Large intestine (tissue), 3 donors: ENCODE results near the gene PLA2G2D. TPM values are rescaled to one million over a fixed set of nuclear protein-coding genes. Genes with fewer than 3 reads are reported as not detected.

ENCODE experiments used
- DNase-seq, 2 donors: peaks; one replicate each; pipeline versions ENCODE4 v3.0.0 to v3.0.0-alpha.2; 2013
- H3K27ac ChIP-seq: one replicate; pipeline ENCODE4 v1.5.1; 2013; ENCODE audit warnings: low read length
- H3K27me3 ChIP-seq: 2 replicates; pipeline ENCODE4 v1.6.1; 2013; ENCODE audit warnings: low read length; ENCODE audit not compliant: control insufficient read depth, insufficient read depth
- H3K36me3 ChIP-seq: 2 replicates; pipeline ENCODE4 v1.6.1; 2013; ENCODE audit warnings: low read length; ENCODE audit not compliant: control insufficient read depth, insufficient read depth
- H3K4me1 ChIP-seq: one replicate; pipeline ENCODE4 v1.6.1; 2013; ENCODE audit warnings: low read length; ENCODE audit not compliant: control insufficient read depth, insufficient read depth
- H3K4me3 ChIP-seq: one replicate; pipeline ENCODE4 v1.5.1; 2013; ENCODE audit warnings: low read length
- H3K9me3 ChIP-seq: one replicate; pipeline ENCODE4 v1.6.1; 2013; ENCODE audit warnings: mild to moderate bottlenecking, low read depth, low read length, moderate library complexity; ENCODE audit not compliant: control insufficient read depth
- WGBS: methylation state at CpG from one replicate; pipeline ENCODE4 v1.1.5; 2013; ENCODE audit warnings: low lambda C conversion rate; ENCODE audit not compliant: insufficient coverage; 5-methylcytosine and 5-hydroxymethylcytosine counted together
- polyA plus RNA-seq: library from polyadenylated mRNA; unstranded; fragments of 120-200 nt; gene quantifications from one replicate; pipeline ENCODE4 v1.2.1, GENCODE V29; 2013

PLA2G2D gene
- polyA plus RNA-seq, 1 donor, result 0.18 TPM

DNA sequence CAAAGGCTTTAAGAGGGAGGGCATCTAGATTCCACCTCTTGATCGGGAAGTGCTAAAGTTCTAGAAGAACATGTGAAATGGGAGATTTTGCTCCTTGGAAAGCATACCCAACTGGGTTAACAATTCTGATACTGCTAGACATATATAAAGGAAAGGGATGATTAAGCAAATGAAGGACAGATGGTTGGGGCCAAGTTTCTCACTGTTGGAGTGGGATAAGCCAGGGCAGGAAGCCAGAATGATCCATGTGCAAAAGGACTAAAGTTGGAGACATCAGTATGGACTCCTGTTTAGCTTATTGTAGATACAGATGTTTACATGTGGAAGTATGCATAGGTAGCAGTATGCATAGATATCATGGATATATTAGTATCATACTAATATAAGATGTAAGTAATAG lies 32.5 kb downstream of the PLA2G2D start:
- 100% methylated on average over 1 of the region's 1 CpG for WGBS

DNA sequence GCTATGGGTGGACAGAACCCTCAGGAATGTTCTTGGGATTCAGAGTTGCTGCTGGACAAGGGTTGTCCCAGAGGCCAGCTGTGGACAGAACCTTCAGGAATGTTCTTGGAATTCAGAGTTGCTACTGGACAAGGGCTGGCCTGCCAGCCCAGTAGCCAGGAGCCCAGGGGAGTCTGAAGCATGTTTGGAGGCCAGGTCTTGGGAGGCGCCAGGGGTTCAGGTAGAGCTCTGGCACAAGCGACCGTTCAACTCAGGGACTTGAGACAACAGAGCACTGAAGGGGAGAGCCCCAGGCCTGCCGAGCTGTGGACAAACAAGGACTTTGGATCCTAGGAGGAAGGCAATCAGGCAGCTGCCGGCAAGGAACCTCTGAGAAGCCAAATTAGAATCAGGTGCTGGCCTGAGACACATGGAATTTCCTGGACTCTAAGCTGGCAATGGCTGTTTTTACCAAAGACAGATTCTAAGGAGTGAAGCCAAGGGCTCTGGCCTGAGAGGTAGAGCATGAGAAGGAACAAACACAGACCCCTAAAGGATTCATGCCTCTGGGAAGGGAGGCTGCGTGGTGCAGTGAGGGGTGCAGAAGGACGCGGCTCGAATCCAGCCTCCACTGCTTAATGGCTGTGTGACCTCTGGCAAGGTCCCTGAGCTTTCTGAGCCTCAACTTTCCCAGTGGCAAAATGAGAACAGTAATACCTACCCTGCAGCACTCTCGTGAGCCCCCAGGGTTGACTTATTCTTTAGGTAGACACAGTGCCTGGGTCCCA lies 36.0 kb downstream of the PLA2G2D start:
- peaks cover 7% of the 10 kb centered on the region for H3K9me3 ChIP-seq
- H3K4me1 ChIP-seq, result peaks cover 5% of the 10 kb centered on the region
- no peaks in the 10 kb centered on the region for H3K36me3 ChIP-seq
- no CpG with 5 or more reads among the region's 10 CpGs for WGBS
- H3K4me3 ChIP-seq, result no peak overlapping the region
- no peak for DNase-seq
- no peak overlapping the region for H3K27ac ChIP-seq
- no peaks in the 10 kb centered on the region for H3K27me3 ChIP-seq

More for the DNA sequence above, 32.5 kb downstream of the PLA2G2D start:
- H3K27me3 ChIP-seq, result no peaks in the 10 kb centered on the region
- DNase-seq, result no peak
- H3K4me1 ChIP-seq, result peaks cover 5% of the 10 kb centered on the region
- H3K4me3 ChIP-seq, result no peak overlapping the region
- no peak overlapping the region for H3K27ac ChIP-seq
- H3K36me3 ChIP-seq, result no peaks in the 10 kb centered on the region
- peaks cover 7% of the 10 kb centered on the region for H3K9me3 ChIP-seq

DNA sequence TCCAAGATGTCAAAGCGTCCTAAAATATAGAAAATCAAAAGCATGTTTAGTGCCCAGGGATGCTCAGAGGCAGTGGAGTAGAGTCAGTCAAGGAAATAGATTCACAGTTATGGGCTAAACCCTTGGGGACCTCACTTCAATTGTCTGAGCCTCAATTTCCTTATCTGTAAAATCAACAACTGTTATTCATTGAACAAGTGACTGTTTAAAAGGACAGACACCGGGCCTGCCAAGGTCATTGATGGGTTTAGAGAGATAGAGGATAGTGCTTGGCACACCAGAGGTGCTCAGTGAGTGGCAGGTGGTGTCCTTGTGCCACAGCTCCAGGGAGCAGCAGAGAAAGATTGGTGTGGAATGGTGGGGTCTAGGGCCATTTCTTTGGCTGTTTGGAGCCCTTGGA lies 36.6 kb downstream of the PLA2G2D start:
- Histone ChIP-seq H3K27me3 (peaks cover 2% of the 10 kb centered on the region), H3K36me3 (no peaks in the 10 kb centered on the region), H3K4me3 (no peak overlapping the region), H3K9me3 (peaks cover 7% of the 10 kb centered on the region), H3K4me1 (peaks cover 5% of the 10 kb centered on the region), H3K27ac (no peak overlapping the region)
- WGBS, result 40% methylated on average over 1 of the region's 2 CpGs
- no peak for DNase-seq

DNA sequence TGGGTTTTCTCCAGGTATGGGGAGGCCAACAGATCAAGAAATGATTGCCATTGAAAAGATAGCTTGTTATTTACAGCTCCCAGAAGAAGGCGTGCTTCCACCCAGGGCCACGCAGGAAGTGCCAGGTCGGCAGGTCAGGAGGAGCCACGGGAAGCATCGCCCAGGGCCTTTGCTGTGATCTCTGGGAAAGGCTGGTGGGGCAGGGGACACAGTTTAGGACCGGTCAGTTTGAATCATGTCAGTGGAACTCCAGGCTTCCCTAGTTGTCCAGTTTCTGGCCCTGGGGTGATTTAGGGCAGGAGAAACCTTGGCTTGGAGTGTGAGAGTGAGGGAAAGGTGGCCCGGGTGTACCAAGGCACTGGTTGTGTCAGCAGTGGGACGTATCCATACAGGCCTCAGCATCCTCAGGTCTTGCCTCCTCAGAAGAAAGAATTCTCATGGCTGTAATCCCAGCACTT lies 38.0 kb downstream of the PLA2G2D start:
- no peak for DNase-seq
- no peak overlapping the region for H3K4me3 ChIP-seq
- no peak overlapping the region for H3K27ac ChIP-seq
- peaks cover 5% of the 10 kb centered on the region for H3K4me1 ChIP-seq
- peaks cover 2% of the 10 kb centered on the region for H3K27me3 ChIP-seq
- peaks cover 7% of the 10 kb centered on the region for H3K9me3 ChIP-seq
- H3K36me3 ChIP-seq, result no peaks in the 10 kb centered on the region
- no CpG with 5 or more reads among the region's 8 CpGs for WGBS

DNA sequence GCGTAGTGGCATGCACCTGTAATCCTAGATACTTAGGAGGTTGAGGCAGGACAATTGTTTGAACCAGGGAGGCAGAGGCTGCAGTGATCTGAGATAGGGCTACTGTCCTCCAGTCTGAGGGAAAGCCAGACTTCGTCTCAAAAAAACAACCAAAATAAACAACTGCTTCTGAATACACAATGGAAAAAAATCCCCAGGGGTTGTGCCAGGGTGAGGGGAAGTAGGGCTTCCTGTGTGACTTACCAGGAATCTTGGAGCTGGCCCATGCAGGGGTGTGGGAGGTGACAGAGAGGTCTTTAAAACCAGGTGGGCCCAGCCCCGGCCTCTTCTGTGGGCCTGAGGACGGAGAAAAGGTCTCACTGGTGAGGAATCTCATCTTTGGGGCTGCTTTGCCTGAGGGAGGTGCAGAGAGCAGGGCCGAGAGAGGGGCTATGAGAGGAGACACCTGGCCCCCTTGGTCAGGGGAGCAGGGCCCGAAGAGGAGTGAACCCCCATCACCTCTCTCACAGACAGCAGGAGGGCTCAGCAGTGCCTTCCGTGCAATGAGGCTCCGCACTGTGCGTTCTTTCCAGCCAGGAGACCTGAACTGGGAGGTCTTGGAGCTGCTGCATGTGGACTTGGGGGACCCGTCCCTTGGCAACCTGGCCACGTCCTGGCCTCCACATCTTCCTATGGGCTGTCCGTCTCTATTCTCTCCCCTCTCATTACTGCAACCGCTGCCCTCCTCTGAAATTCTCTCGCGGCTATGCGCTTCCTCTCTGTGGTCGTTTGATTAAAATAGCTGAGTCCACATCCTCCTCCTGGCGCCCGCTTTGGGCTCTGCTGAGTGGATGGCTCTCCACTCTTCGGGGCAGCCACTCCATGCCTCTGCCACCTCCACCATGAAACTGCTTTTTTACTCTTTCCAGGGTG lies 38.6 kb downstream of the PLA2G2D start:
- Histone ChIP-seq H3K9me3 (peaks cover 7% of the 10 kb centered on the region), H3K4me3 (no peak overlapping the region), H3K27ac (no peak overlapping the region), H3K4me1 (peaks cover 5% of the 10 kb centered on the region), H3K27me3 (peaks cover 2% of the 10 kb centered on the region), H3K36me3 (no peaks in the 10 kb centered on the region)
- no peak for DNase-seq
- WGBS, result 80% methylated on average over 1 of the region's 20 CpGs

DNA sequence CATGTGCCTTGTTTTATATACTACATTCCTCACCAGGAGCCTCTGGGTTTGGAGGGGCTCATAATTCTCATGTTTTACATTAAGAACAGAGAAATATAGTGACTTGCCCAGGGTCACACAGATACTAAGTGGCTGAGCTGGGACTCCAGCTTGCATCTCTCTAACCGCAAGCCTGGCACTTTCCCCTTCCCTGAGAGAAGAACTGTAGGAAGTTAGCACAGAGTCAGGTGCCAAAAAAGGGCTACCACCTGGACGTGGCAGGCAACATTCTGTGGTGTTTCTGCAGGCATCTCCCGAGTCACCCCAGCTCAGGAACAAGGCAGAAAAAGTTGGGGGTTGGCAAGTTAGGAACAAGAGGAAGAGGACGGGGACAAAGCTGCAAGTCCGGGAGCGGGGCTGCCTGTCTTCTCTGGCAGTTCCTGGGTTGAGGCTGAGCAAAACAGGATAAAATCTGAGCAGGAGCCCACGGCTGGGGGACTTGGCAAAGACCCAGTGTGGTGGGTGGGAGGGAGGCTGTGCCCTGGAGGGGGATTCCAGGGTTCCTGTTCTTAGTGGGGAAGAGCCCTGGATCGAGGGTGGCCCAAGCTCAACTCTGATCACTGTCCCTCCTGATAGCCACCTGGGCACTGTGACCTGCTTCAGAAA lies 39.6 kb downstream of the PLA2G2D start:
- H3K4me3 ChIP-seq, result no peak overlapping the region

DNA sequence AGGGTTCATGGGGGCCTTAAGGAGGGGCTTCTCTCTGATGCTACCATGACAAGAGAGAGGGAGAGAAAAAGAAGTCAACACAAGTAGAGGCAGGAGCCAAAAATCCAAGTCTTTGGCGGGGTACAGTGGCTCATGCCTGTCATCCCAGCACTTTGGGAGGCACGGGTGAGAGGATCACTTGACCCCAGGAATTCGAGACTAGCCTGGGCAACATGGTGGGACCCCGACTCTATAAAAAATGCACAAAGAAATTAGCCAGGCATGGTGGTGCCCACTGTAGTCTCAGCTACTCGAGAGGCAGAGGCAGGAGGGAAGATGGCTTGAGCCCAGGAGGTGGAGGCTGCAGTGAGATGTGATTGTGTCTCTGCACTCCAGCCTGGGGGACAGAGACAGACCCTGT lies 40.6 kb downstream of the PLA2G2D start:
- no peak for DNase-seq
- Histone ChIP-seq H3K36me3 (no peaks in the 10 kb centered on the region), H3K27me3 (peaks cover 2% of the 10 kb centered on the region), H3K9me3 (peaks cover 7% of the 10 kb centered on the region), H3K27ac (no peak overlapping the region), H3K4me1 (peaks cover 5% of the 10 kb centered on the region), H3K4me3 (no peak overlapping the region)
- 83% methylated on average over 1 of the region's 5 CpGs for WGBS

More for the DNA sequence above, 39.6 kb downstream of the PLA2G2D start:
- no peak for DNase-seq
- no CpG with 5 or more reads among the region's 8 CpGs for WGBS
- peaks cover 5% of the 10 kb centered on the region for H3K4me1 ChIP-seq
- H3K27me3 ChIP-seq, result peaks cover 2% of the 10 kb centered on the region
- H3K27ac ChIP-seq, result no peak overlapping the region
- H3K9me3 ChIP-seq, result peaks cover 7% of the 10 kb centered on the region
- no peaks in the 10 kb centered on the region for H3K36me3 ChIP-seq

DNA sequence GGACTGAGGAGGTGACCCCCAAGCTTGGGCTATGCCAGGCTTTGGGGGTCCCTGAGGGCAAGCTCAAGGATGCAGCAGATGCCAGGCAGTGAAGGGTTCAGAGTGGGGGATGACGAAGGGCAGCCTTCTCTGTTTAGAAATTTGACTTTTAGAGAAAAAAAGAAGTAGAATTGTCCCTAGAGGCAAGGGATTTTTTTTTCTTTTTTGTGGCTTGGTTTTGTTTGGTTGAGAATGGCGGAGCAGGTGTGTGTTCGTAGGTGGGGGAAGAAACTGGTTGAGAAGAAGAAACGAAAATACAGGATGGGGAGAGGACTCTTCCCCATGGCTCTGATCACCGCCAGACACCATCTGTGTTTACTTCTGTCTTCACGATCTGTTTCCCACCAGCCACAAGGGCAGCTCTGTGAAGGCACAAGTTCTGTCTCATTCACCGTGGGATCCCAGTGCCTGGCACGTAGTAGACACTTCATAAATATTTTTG lies 41.1 kb downstream of the PLA2G2D start:
- H3K4me3 ChIP-seq, result no peak overlapping the region
- no peak overlapping the region for H3K27ac ChIP-seq
- H3K27me3 ChIP-seq, result peaks cover 2% of the 10 kb centered on the region
- DNase-seq, result no peak
- peaks cover 4% of the 10 kb centered on the region for H3K9me3 ChIP-seq
- H3K4me1 ChIP-seq, result peaks cover 2% of the 10 kb centered on the region
- no peaks in the 10 kb centered on the region for H3K36me3 ChIP-seq
- 100% methylated on average over 1 of the region's 8 CpGs for WGBS

DNA sequence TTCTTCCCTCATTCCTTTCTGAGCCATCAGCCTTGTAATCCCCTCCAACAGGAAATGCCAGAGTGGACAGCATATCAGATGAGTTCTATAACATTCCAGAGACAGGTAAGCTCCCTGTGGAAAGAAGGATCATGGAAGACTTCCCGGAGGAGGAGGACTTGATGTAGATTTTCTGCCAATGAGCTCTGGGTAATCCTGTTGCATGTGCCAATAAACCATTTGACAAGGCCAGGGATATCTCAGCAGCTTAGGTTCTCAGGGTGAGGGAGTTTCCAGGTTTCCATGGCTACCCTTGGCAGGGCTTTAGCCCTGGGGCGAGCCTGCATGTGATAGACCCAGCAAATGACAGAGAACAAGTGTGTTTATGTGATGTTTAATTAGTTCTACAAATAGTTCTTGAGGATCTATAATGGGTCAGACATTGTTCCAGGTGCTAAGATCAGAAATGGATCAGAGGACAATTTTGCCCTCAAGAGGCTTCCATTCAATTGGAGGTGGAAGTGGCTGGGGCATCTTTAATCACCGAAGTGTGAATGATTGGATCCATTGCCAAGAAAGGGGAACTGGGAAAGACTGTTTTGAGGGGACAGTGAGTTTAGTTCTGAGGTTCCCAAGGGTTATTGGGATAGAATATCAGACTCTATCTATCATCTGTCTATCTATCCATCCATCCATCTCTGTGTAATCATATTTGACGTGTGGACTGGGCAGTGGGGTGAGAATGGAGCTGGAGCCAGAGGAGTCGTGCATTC lies 42.5 kb downstream of the PLA2G2D start:
- Histone ChIP-seq H3K4me3 (no peak overlapping the region), H3K27me3 (peaks cover 2% of the 10 kb centered on the region), H3K27ac (no peak overlapping the region), H3K36me3 (no peaks in the 10 kb centered on the region), H3K9me3 (no peaks in the 10 kb centered on the region), H3K4me1 (no peaks in the 10 kb centered on the region)
- WGBS, result no CpG with 5 or more reads among the region's 5 CpGs
- DNase-seq, result no peak
